Measurements from ENCODE around the gene ABCB9.

The ABCB9 gene

GRCh38 chr12:122999196-122999946, 33.1 kb upstream of the ABCB9 start:
- Histone ChIP-seq H3K4me1 (ENCODE audit: control extremely low read depth in 1 of 4, control insufficient read depth in 4 of 4, insufficient read depth in 4 of 4, low read length in 3 of 4) (peaks cover 0 to 4% (median under 1%) of the 10 kb centered on the region in 4 experiments), H3K36me3 (ENCODE audit: control insufficient read depth in 4 of 4, insufficient read depth in 4 of 4, low read length in 3 of 4) (peaks cover 0 to 44% (median 10%) of the 10 kb centered on the region in 4 experiments), H3K27ac (ENCODE audit: insufficient read depth in 1 of 2, low read depth in 1 of 2, low read length in 2 of 2, poor library complexity in 1 of 2, severe bottlenecking in 2 of 2) (no peak overlapping the region), H3K27me3 (replicated peaks in 2 of 5; ENCODE audit: control insufficient read depth in 4 of 5, insufficient read depth in 5 of 5, low read length in 4 of 5) (no peaks in the 10 kb centered on the region), H3K4me3 (ENCODE audit: control insufficient read depth in 1 of 7, extremely low read depth in 1 of 7, insufficient read depth in 4 of 7, low read depth in 2 of 7, low read length in 6 of 7) (no peak overlapping the region), H3K9me3 (ENCODE audit: control extremely low read depth in 1 of 5, control insufficient read depth in 4 of 5, insufficient read depth in 2 of 5, low read depth in 1 of 5, low read length in 4 of 5) (no peaks in the 10 kb centered on the region)
- DNase-seq: no peak
- WGBS (ENCODE audit: insufficient coverage): 98% methylated on average over 7 of the region's 8 CpGs
- ChIA-PET CTCF (interaction anchor here (0.6 to 1.8 kb wide), 3 partner anchors 9 to 138 kb away, joined by 3 to 6 read pairs (median 4); no protein-coding TSS in a partner anchor), POLR2A (interaction anchor here (0.6 kb wide), 1 partner anchor 158 kb away, joined by 4 read pairs; no protein-coding TSS in a partner anchor)

GRCh38 chr12:122998316-122998715, 32.1 kb upstream of the ABCB9 start:
- DNase-seq: no peak
- H3K27ac ChIP-seq (ENCODE audit: insufficient read depth in 1 of 2, low read depth in 1 of 2, low read length in 2 of 2, poor library complexity in 1 of 2, severe bottlenecking in 2 of 2): no peak overlapping the region
- H3K27me3 ChIP-seq (replicated peaks in 2 of 5; ENCODE audit: control insufficient read depth in 4 of 5, insufficient read depth in 5 of 5, low read length in 4 of 5): no peaks in the 10 kb centered on the region
- peaks cover 0 to 4% (median under 1%) of the 10 kb centered on the region in 4 experiments for H3K4me1 ChIP-seq (ENCODE audit: control extremely low read depth in 1 of 4, control insufficient read depth in 4 of 4, insufficient read depth in 4 of 4, low read length in 3 of 4)
- H3K4me3 ChIP-seq (ENCODE audit: control insufficient read depth in 1 of 7, extremely low read depth in 1 of 7, insufficient read depth in 4 of 7, low read depth in 2 of 7, low read length in 6 of 7): no peak overlapping the region
- POLR2A ChIA-PET: no interaction called here
- no peaks in the 10 kb centered on the region for H3K9me3 ChIP-seq (ENCODE audit: control extremely low read depth in 1 of 5, control insufficient read depth in 4 of 5, insufficient read depth in 2 of 5, low read depth in 1 of 5, low read length in 4 of 5)
- peaks cover 0 to 44% (median 9%) of the 10 kb centered on the region in 4 experiments for H3K36me3 ChIP-seq (ENCODE audit: control insufficient read depth in 4 of 4, insufficient read depth in 4 of 4, low read length in 3 of 4)
- WGBS (ENCODE audit: insufficient coverage): 93% methylated on average over 4 of the region's 4 CpGs
- CTCF ChIA-PET: no interaction called here

GRCh38 chr12:122997343-122998250, 31.3 kb upstream of the ABCB9 start:
- ChIA-PET CTCF (no interaction called here), POLR2A (no interaction called here)
- no peaks in the 10 kb centered on the region for H3K9me3 ChIP-seq (ENCODE audit: control extremely low read depth in 1 of 5, control insufficient read depth in 4 of 5, insufficient read depth in 2 of 5, low read depth in 1 of 5, low read length in 4 of 5)
- DNase-seq: no peak
- no peaks in the 10 kb centered on the region for H3K27me3 ChIP-seq (replicated peaks in 2 of 5; ENCODE audit: control insufficient read depth in 4 of 5, insufficient read depth in 5 of 5, low read length in 4 of 5)
- no peak overlapping the region for H3K4me3 ChIP-seq (ENCODE audit: control insufficient read depth in 1 of 7, extremely low read depth in 1 of 7, insufficient read depth in 4 of 7, low read depth in 2 of 7, low read length in 6 of 7)
- 99% methylated on average over 23 of the region's 25 CpGs for WGBS (ENCODE audit: insufficient coverage)
- peaks cover 0 to 42% (median 9%) of the 10 kb centered on the region in 4 experiments for H3K36me3 ChIP-seq (ENCODE audit: control insufficient read depth in 4 of 4, insufficient read depth in 4 of 4, low read length in 3 of 4)
- no peak overlapping the region for H3K27ac ChIP-seq (ENCODE audit: insufficient read depth in 1 of 2, low read depth in 1 of 2, low read length in 2 of 2, poor library complexity in 1 of 2, severe bottlenecking in 2 of 2)
- peaks cover 0 to 4% (median under 1%) of the 10 kb centered on the region in 4 experiments for H3K4me1 ChIP-seq (ENCODE audit: control extremely low read depth in 1 of 4, control insufficient read depth in 4 of 4, insufficient read depth in 4 of 4, low read length in 3 of 4)

GRCh38 chr12:122996621-122997342, 30.5 kb upstream of the ABCB9 start:
- Histone ChIP-seq H3K27me3 (replicated peaks in 2 of 5; ENCODE audit: control insufficient read depth in 4 of 5, insufficient read depth in 5 of 5, low read length in 4 of 5) (no peaks in the 10 kb centered on the region), H3K9me3 (ENCODE audit: control extremely low read depth in 1 of 5, control insufficient read depth in 4 of 5, insufficient read depth in 2 of 5, low read depth in 1 of 5, low read length in 4 of 5) (no peaks in the 10 kb centered on the region), H3K4me1 (ENCODE audit: control extremely low read depth in 1 of 4, control insufficient read depth in 4 of 4, insufficient read depth in 4 of 4, low read length in 3 of 4) (peaks cover 0 to 4% (median under 1%) of the 10 kb centered on the region in 4 experiments), H3K27ac (ENCODE audit: insufficient read depth in 1 of 2, low read depth in 1 of 2, low read length in 2 of 2, poor library complexity in 1 of 2, severe bottlenecking in 2 of 2) (no peak overlapping the region), H3K36me3 (ENCODE audit: control insufficient read depth in 4 of 4, insufficient read depth in 4 of 4, low read length in 3 of 4) (peaks cover 0 to 48% (median 11%) of the 10 kb centered on the region in 4 experiments), H3K4me3 (ENCODE audit: control insufficient read depth in 1 of 7, extremely low read depth in 1 of 7, insufficient read depth in 4 of 7, low read depth in 2 of 7, low read length in 6 of 7) (no peak overlapping the region)
- CTCF ChIA-PET: no interaction called here
- WGBS (ENCODE audit: insufficient coverage): 97% methylated on average over 12 of the region's 16 CpGs
- DNase-seq: no peak
- POLR2A ChIA-PET: no interaction called here

- Histone ChIP-seq H3K4me3 (ENCODE audit: control insufficient read depth in 1 of 7, extremely low read depth in 1 of 7, insufficient read depth in 4 of 7, low read depth in 2 of 7, low read length in 6 of 7) (no peak overlapping the region), H3K9me3 (ENCODE audit: control extremely low read depth in 1 of 5, control insufficient read depth in 4 of 5, insufficient read depth in 2 of 5, low read depth in 1 of 5, low read length in 4 of 5) (no peaks in the 10 kb centered on the region), H3K36me3 (ENCODE audit: control insufficient read depth in 4 of 4, insufficient read depth in 4 of 4, low read length in 3 of 4) (peaks cover 0 to 53% (median 13%) of the 10 kb centered on the region in 4 experiments), H3K27me3 (replicated peaks in 2 of 5; ENCODE audit: control insufficient read depth in 4 of 5, insufficient read depth in 5 of 5, low read length in 4 of 5) (no peaks in the 10 kb centered on the region), H3K27ac (ENCODE audit: insufficient read depth in 1 of 2, low read depth in 1 of 2, low read length in 2 of 2, poor library complexity in 1 of 2, severe bottlenecking in 2 of 2) (no peak overlapping the region), H3K4me1 (ENCODE audit: control extremely low read depth in 1 of 4, control insufficient read depth in 4 of 4, insufficient read depth in 4 of 4, low read length in 3 of 4) (peaks cover 0 to 4% (median under 1%) of the 10 kb centered on the region in 4 experiments)
- 99% methylated on average over 7 of the region's 7 CpGs for WGBS (ENCODE audit: insufficient coverage)
- CTCF ChIA-PET: no interaction called here
- POLR2A ChIA-PET: no interaction called here
- no peak for DNase-seq
These were observed 29.9 kb upstream of the ABCB9 start for GRCh38 chr12:122996188-122996601.

- ChIA-PET CTCF (no interaction called here), POLR2A (no interaction called here)
- Histone ChIP-seq H3K4me1 (ENCODE audit: control extremely low read depth in 1 of 4, control insufficient read depth in 4 of 4, insufficient read depth in 4 of 4, low read length in 3 of 4) (peaks cover 0 to 4% (median under 1%) of the 10 kb centered on the region in 4 experiments), H3K27me3 (replicated peaks in 2 of 5; ENCODE audit: control insufficient read depth in 4 of 5, insufficient read depth in 5 of 5, low read length in 4 of 5) (no peaks in the 10 kb centered on the region), H3K9me3 (ENCODE audit: control extremely low read depth in 1 of 5, control insufficient read depth in 4 of 5, insufficient read depth in 2 of 5, low read depth in 1 of 5, low read length in 4 of 5) (no peaks in the 10 kb centered on the region), H3K27ac (ENCODE audit: insufficient read depth in 1 of 2, low read depth in 1 of 2, low read length in 2 of 2, poor library complexity in 1 of 2, severe bottlenecking in 2 of 2) (no peak overlapping the region), H3K4me3 (ENCODE audit: control insufficient read depth in 1 of 7, extremely low read depth in 1 of 7, insufficient read depth in 4 of 7, low read depth in 2 of 7, low read length in 6 of 7) (no peak overlapping the region), H3K36me3 (ENCODE audit: control insufficient read depth in 4 of 4, insufficient read depth in 4 of 4, low read length in 3 of 4) (peaks cover 0 to 50% (median 12%) of the 10 kb centered on the region in 4 experiments)
- WGBS (ENCODE audit: insufficient coverage): over 99% methylated on average over 17 of the region's 20 CpGs
- DNase-seq: no peak
These were observed 29.4 kb upstream of the ABCB9 start for GRCh38 chr12:122995503-122996187.
